ENCODE data around the gene TMEM150C.

The TMEM150C gene

DNA sequence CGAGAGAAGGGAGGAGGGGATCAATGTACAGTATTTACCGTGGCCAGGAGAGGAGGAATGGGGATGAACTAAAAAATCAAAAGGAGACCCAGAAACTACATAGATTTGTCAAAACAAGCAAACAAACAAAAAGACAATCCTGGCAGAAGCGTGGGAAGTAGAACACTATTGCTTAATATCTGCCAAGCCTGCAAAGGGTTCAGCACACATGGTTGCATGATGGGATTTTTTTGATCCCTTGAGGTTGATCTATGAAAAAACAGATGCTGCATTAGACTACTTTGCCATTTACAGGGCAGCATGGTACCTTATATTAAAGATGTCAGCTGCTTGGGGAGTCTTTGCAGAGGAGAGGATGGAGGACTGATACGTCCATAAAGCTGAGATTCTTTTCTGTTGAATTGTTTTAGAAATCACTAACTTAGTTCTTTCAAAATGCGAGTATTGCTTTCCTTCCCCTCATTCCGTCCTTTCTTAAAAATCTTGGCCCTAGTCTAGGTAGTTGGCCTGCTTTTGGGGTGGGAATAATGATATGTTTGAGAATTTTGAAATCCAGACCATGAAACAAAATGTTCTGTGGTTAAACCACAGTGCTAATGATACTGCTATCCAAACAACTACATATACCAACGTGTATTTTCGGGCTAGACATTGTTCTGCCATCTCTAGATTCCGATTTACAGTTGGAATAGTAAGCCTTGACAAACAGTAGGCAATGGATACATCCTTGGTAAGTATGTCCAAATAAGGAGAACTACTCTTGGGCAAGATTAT is 39.6 kb upstream of the TMEM150C start:
- H3K9me3 Mint-ChIP-seq = no peaks in the 10 kb centered on the region
- H3K4me3 Mint-ChIP-seq = no peak overlapping the region
- no peaks in the 10 kb centered on the region for H3K36me3 Mint-ChIP-seq (ENCODE audit: low read depth)
- peaks cover 10% of the 10 kb centered on the region for H3K27me3 Mint-ChIP-seq (ENCODE audit: low read depth)
- TF ChIP-seq CTCF (IDR thresholded peaks at IDR 0.05; ENCODE audit: unreplicated experiment in 3 of 3) = no peak
- H3K27ac Mint-ChIP-seq = no peak overlapping the region
- H3K4me1 Mint-ChIP-seq = peaks cover 6% of the 10 kb centered on the region

GRCh38 chr4:82599336-82599735 is 37.5 kb upstream of the TMEM150C start:
- Mint-ChIP-seq H3K27ac (no peak overlapping the region), H3K4me1 (peaks cover 6% of the 10 kb centered on the region), H3K4me3 (no peak overlapping the region), H3K9me3 (no peaks in the 10 kb centered on the region), H3K36me3 (ENCODE audit: low read depth) (no peaks in the 10 kb centered on the region), H3K27me3 (ENCODE audit: low read depth) (peaks cover 10% of the 10 kb centered on the region)
- peak in 1 of 3 experiments; percentile 12 for TF ChIP-seq CTCF (IDR thresholded peaks at IDR 0.05; ENCODE audit: unreplicated experiment in 3 of 3)

DNA sequence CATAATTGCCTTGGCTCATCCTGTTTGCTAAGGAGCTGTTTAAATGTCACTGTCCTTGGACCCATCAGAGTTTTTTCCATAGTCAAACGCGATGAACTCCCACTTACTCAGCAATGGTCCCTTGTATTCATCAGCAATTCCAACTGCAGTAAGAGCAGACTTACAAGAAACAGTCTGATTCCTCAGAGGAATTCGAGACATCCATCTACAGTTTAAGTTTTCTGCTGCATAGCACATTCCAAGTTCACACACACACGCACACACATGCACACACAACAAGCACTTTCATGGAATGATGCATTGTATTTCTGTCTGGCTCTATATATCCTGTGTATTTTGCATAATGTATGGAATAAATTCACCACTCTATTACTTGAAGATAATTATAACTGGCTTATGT is 32.7 kb upstream of the TMEM150C start:
- no peak for TF ChIP-seq CTCF (IDR thresholded peaks at IDR 0.05; ENCODE audit: unreplicated experiment in 3 of 3)
- H3K27me3 Mint-ChIP-seq (ENCODE audit: low read depth) = peaks cover 14% of the 10 kb centered on the region
- peak overlapping the region in 1 of 3 experiments; percentile 74 for H3K27ac Mint-ChIP-seq
- no peaks in the 10 kb centered on the region for H3K9me3 Mint-ChIP-seq
- H3K36me3 Mint-ChIP-seq (ENCODE audit: low read depth) = no peaks in the 10 kb centered on the region
- peaks cover 11% of the 10 kb centered on the region for H3K4me1 Mint-ChIP-seq
- H3K4me3 Mint-ChIP-seq = no peak overlapping the region

- peak overlapping the region in 1 of 3 experiments; percentile 9 for H3K27ac Mint-ChIP-seq
- TF ChIP-seq CTCF (IDR thresholded peaks at IDR 0.05; ENCODE audit: unreplicated experiment in 3 of 3) = no peak
- H3K4me3 Mint-ChIP-seq = no peak overlapping the region
- peaks cover 13% of the 10 kb centered on the region for H3K27me3 Mint-ChIP-seq (ENCODE audit: low read depth)
- H3K4me1 Mint-ChIP-seq = peaks cover 10% of the 10 kb centered on the region
- H3K9me3 Mint-ChIP-seq = no peaks in the 10 kb centered on the region
- no peaks in the 10 kb centered on the region for H3K36me3 Mint-ChIP-seq (ENCODE audit: low read depth)
These were observed 31.6 kb upstream of the TMEM150C start for GRCh38 chr4:82593411-82593810.

DNA sequence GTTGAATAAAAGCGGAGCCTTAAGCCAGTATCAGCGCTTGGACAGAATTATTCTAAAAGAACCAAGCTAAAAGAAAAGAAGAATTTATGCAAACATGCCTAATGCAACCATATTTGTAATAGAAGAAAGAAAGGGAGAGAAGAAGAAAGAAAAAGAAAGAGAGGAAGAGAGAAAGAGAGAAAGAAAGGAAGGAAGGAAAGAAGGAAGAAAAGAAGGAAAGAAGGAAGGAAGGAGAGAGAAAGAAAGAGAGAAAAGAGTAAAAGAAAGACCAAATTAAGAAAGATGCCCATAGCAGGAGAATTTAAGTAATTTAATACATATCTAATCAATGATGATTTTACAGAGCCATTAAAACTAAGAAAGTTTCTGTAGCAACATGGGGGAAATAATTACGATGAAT is 30.9 kb upstream of the TMEM150C start:
- no peaks in the 10 kb centered on the region for H3K9me3 Mint-ChIP-seq
- H3K4me3 Mint-ChIP-seq = no peak overlapping the region
- peaks cover 5% of the 10 kb centered on the region for H3K4me1 Mint-ChIP-seq
- TF ChIP-seq CTCF (IDR thresholded peaks at IDR 0.05; ENCODE audit: unreplicated experiment in 3 of 3) = no peak
- H3K27me3 Mint-ChIP-seq (ENCODE audit: low read depth) = peaks cover 6% of the 10 kb centered on the region
- no peak overlapping the region for H3K27ac Mint-ChIP-seq
- H3K36me3 Mint-ChIP-seq (ENCODE audit: low read depth) = no peaks in the 10 kb centered on the region

DNA sequence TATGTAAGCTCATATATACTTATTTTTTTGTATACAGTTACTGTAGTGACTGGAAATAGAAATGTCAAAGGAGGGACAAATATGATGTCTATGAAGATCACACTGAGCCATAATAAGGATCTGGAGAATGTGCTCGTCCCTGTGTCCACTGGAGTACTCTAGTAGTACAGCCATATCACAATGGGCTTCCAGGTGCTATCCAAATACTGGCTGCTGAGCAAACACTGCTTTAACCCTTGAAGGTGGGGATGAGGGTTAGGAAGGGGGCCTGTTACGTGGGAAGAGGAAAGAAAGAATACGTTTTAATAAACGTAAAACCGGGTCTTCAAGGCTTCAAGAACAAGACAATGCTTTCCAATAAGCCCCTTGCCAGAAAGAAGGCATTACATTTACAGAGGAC is 29.8 kb upstream of the TMEM150C start:
- H3K27me3 Mint-ChIP-seq (ENCODE audit: low read depth) = peaks cover 3% of the 10 kb centered on the region
- no peak overlapping the region for H3K4me3 Mint-ChIP-seq
- no peak overlapping the region for H3K27ac Mint-ChIP-seq
- no peaks in the 10 kb centered on the region for H3K36me3 Mint-ChIP-seq (ENCODE audit: low read depth)
- peaks cover 5% of the 10 kb centered on the region for H3K4me1 Mint-ChIP-seq
- TF ChIP-seq CTCF (IDR thresholded peaks at IDR 0.05; ENCODE audit: unreplicated experiment in 3 of 3) = no peak
- H3K9me3 Mint-ChIP-seq = no peaks in the 10 kb centered on the region
